Ovary (tissue), 9 donors: ENCODE measurements around the gene CAVIN1. TPM values are rescaled to one million over a fixed set of nuclear protein-coding genes. Genes with fewer than 3 reads are reported as not detected.

Experiments
- DNase-seq, 5 donors: peaks; one replicate each; pipeline ENCODE4 v3.0.0-alpha.2; 2019 to 2020
- H3K27ac ChIP-seq, 2 donors: fragments of 200-600 bp; one replicate each; pipeline versions ENCODE4 v1.5.1 to v1.8.0; 2019 to 2022
- H3K27me3 ChIP-seq: fragments of 200-600 bp; one replicate; pipeline ENCODE4 v1.8.0; 2022
- H3K36me3 ChIP-seq: fragments of 200-600 bp; sonication (generic); one replicate; pipeline ENCODE4 v1.5.1; 2019
- H3K4me1 ChIP-seq: one replicate; pipeline ENCODE4 v1.8.1; 2013; ENCODE audit warnings: mild to moderate bottlenecking, moderate library complexity; ENCODE audit not compliant: insufficient read depth
- H3K4me3 ChIP-seq: fragments of 200-600 bp; sonication (generic); one replicate; pipeline ENCODE4 v1.5.1; 2017
- H3K9me3 ChIP-seq, 2 donors: fragments of 200-600 bp in 1 of 2; sonication (generic) in 1 of 2; one replicate each; pipeline versions ENCODE4 v1.5.1 to v1.8.1; 2013 to 2019; ENCODE audit warnings: mild to moderate bottlenecking in 1 of 2, moderate library complexity in 1 of 2
- EP300 ChIP-seq: sonication (generic); formaldehyde crosslinking; IDR thresholded peaks from one replicate; pipeline ENCODE4 v1.6.1; 2017; ENCODE audit warnings: antibody characterized with exemption
- POLR2A ChIP-seq: fragments of 450-650 bp; IDR thresholded peaks from one replicate; pipeline ENCODE4 v1.6.1; 2017; ENCODE audit warnings: antibody characterized with exemption, mild to moderate bottlenecking, moderate library complexity
- WGBS, 3 donors: extraction: QIAGEN DNeasy Blood & Tissue Kit in 1 of 3; methylation state at CpG; one replicate each; pipeline versions ENCODE4 v1.1.5 to v1.1.7; 2013 to 2017; 5-methylcytosine and 5-hydroxymethylcytosine counted together
- intact Hi-C, 4 donors: fragments of 100-400 bp; cut with DNase I; formaldehyde crosslinking; loops; one replicate each; pipeline versions ENCODE4 v1.11.0 to v1.15.1; 2022 to 2023
- polyA plus RNA-seq, 2 donors: library from polyadenylated mRNA; stranded (reverse); fragments of 200-250 nt in 1 of 2; fragments of 350-450 nt in 1 of 2; fragmentation: Illumina TruSeq in 1 of 2; extraction: RNeasy Lipid Tissue Mini Kit (QIAGEN cat#74804) in 1 of 2; gene quantifications; one replicate each; pipeline ENCODE4 v1.2.3, GENCODE V29; 2013 to 2014
- total RNA-seq, 7 donors: library from RNA; depleted of rRNA in 2 of 7; stranded (reverse); fragments of >200 nt in 2 of 7; fragmentation: NEBNext Ultra II Directional in 3 of 7; extraction: Animal tissue kit (Norgen Biotek cat#: 25700) in 3 of 7; gene quantifications; one replicate each; pipeline versions ENCODE4 v1.1.0 to v1.2.4, GENCODE V29; 2016 to 2023
- TF ChIP-seq, protein P1 (sequence below), 3 donors: fragments of 450-650 bp in 2 of 3; fragments of 200-600 bp in 1 of 3; IDR thresholded peaks; one replicate each; pipeline versions ENCODE4 v1.5.1 to v1.8.0; 2016 to 2022; ENCODE audit warnings: antibody characterized with exemption in 3 of 3, mild to moderate bottlenecking in 1 of 3
- donor health status: DM: no; HTN: no; CAD: no; lungs with moderate emphysema.
- donor health status: DM: no; HTN: no; CAD: no.
- donor health status: Bipolar disorder and iron deficiency.
- donor health status: DM: yes; HTN: yes; CAD: no.
- donor health status: DM: no; HTN: no; CAD: no.
- donor health status: DM: yes; HTN: yes; CAD: no.

Gene CAVIN1
- total and polyA plus RNA-seq, 9 donors, result 122 to 407 (median 254) TPM

DNA sequence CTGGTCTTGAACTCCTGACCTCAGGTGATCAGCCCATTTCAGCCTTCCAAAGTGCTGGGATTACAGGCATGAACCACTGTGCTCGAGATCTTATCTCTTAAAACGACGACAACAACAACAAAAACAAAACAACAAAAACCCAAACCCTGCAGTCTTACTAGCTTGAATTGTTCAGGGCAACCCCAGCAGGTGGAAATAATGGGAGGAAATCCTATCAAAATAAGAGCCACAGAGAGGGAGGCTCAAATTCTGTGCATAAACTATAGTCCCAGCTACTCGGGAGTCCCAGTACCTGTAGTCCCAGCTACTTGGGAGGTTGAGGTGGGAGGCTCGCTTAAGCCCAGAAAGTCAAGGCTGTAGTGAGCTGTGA is 19.1 kb upstream of the CAVIN1 start:
- Histone ChIP-seq H3K27me3 (no peaks in the 10 kb centered on the region), H3K36me3 (no peaks in the 10 kb centered on the region), H3K9me3 (no peaks in the 10 kb centered on the region), H3K4me3 (no peak overlapping the region), H3K27ac (no peak overlapping the region), H3K4me1 (no peaks in the 10 kb centered on the region)
- TF ChIP-seq POLR2A, result no peak
- no peak for TF ChIP-seq EP300
- TF ChIP-seq, protein P1, sequence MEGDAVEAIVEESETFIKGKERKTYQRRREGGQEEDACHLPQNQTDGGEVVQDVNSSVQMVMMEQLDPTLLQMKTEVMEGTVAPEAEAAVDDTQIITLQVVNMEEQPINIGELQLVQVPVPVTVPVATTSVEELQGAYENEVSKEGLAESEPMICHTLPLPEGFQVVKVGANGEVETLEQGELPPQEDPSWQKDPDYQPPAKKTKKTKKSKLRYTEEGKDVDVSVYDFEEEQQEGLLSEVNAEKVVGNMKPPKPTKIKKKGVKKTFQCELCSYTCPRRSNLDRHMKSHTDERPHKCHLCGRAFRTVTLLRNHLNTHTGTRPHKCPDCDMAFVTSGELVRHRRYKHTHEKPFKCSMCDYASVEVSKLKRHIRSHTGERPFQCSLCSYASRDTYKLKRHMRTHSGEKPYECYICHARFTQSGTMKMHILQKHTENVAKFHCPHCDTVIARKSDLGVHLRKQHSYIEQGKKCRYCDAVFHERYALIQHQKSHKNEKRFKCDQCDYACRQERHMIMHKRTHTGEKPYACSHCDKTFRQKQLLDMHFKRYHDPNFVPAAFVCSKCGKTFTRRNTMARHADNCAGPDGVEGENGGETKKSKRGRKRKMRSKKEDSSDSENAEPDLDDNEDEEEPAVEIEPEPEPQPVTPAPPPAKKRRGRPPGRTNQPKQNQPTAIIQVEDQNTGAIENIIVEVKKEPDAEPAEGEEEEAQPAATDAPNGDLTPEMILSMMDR (IDR thresholded peaks at IDR 0.05), result no peak
- no peak for DNase-seq
- intact Hi-C loops, result no loop called here
- 19 to 34% (median 25%) methylated on average over 5 of the region's 5 CpGs for WGBS, 3 donors

DNA sequence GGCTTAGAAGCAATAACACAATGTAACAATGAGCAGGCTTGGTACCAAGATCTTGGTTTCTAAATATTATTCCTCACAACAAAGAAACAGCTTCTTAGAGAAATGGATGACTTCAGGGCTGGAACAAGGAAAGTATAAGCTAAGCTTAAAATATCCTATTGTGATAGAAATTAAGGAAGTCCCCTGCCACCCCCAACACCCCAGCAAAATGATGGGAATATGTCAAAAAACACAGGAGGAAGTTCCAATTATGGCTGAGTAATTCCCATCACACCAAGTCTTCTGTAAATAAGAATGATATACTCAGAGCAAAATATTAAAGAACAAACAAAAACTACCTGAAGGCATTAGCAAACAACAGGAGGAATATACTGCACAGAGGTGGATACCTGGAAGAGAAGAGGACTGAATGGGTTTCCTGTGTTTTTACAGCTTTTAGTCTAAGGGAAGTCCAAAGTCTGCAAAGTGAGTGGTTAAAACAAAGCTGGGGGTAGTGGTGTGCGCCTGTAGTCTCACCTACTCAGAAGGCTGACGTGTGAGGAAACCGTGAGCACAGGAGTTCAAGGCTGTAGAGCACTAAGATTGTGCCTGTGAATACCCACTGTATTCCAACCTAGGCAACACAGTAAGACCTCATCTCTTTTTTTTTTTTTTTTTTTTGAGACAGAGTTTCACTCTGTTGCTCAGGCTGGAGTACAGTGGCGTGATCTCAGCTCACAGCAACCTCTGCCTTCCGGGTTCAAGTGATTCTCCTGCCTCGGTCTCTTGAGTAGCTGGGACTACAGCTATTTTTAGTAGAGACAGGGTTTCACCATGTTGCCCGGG is 18.5 kb upstream of the CAVIN1 start:
- no peaks in the 10 kb centered on the region for H3K9me3 ChIP-seq
- no peak overlapping the region for H3K4me3 ChIP-seq
- no peaks in the 10 kb centered on the region for H3K27me3 ChIP-seq
- TF ChIP-seq EP300 (no peak), POLR2A (no peak)
- TF ChIP-seq, protein P1 (IDR thresholded peaks at IDR 0.05), result no peak
- no peaks in the 10 kb centered on the region for H3K36me3 ChIP-seq
- no peak overlapping the region for H3K27ac ChIP-seq
- intact Hi-C loops, result no loop called here
- WGBS, 3 donors, result 47 to 59% (median 56%) methylated on average over 7 of the region's 7 CpGs
- no peaks in the 10 kb centered on the region for H3K4me1 ChIP-seq
- DNase-seq, result no peak

DNA sequence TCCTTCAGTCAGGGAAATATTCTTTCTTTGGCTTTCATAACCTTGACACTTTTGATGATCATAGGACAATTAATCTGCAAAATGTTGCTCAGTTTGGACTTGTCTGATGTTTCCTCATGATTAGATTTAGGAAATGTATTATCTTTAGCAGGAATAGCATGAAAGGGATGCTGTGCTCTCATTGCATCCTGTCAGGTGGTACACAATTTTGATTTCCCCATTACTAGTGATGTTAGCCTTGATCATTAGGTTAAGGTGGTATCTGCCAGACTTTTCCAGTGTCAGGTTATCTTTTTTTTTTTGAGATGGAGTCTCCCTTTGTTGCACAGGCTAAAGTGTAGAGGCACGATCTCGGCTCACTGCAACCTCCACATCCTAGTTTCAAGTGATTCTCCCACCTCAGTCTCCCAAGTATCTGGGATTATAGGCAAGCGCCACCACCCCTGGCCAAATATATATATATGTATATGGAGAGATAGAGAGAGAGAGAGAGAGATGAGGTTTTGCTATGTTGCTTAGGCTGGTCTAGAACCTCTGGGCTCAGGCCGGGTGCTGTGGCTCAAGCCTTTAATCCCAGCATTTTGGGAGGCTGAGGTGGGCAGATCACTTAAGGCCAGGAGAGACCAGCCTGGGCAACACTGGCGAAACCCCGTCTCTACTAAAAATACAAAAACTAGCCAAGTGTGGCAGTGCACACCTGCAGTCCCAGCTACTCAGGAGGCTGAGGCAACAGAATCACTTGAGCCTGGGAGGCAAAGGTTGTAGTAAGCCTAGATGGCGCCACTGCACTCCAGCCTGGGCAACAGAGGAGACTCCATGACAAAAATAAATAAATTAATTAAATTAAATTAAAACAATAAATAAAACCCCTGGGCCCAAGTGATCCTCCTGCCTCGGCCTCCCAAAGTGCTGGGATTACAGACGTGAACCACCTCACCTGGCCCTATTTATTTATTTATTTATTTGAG is 15.8 kb upstream of the CAVIN1 start:
- no peak for DNase-seq
- no peaks in the 10 kb centered on the region for H3K27me3 ChIP-seq
- H3K9me3 ChIP-seq, result no peaks in the 10 kb centered on the region
- no peak overlapping the region for H3K27ac ChIP-seq
- TF ChIP-seq POLR2A (no peak), EP300 (no peak)
- TF ChIP-seq, protein P1 (IDR thresholded peaks at IDR 0.05), result no peak
- WGBS, 3 donors, result 91 to 95% (median 93%) methylated on average over 9 of the region's 9 CpGs
- intact Hi-C loops, result no loop called here
- H3K4me3 ChIP-seq, result no peak overlapping the region
- H3K4me1 ChIP-seq, result no peaks in the 10 kb centered on the region
- no peaks in the 10 kb centered on the region for H3K36me3 ChIP-seq

DNA sequence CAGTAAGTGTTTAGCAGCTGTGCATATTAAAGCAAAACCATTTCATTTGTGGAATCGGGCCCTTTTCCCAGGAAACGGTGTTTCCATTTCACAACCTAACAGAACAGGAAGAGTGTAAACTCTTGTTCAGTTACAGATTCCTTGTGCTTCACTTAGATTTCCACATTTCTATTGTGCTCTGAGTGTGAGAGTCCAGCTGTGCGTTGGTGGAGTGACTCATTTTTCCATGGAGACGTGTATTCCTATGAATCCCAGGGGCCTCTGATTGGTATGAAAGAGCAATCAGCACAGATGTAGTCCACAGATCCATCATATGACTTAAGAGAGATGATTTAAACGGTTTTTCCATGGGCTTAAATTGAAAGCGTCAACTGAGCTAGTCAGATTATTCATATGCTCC is 13.3 kb upstream of the CAVIN1 start:
- DNase-seq, result peak in 1 of 5 donors; percentile 48
- peaks cover 2% of the 10 kb centered on the region for H3K4me1 ChIP-seq
- WGBS, 3 donors, result 24 to 34% (median 26%) methylated on average over 6 of the region's 6 CpGs
- H3K27me3 ChIP-seq, result no peaks in the 10 kb centered on the region
- H3K36me3 ChIP-seq, result no peaks in the 10 kb centered on the region
- H3K4me3 ChIP-seq, result no peak overlapping the region
- TF ChIP-seq, protein P1 (IDR thresholded peaks at IDR 0.05), result no peak
- TF ChIP-seq POLR2A, result no peak
- TF ChIP-seq EP300, result no peak
- H3K27ac ChIP-seq, result no peak overlapping the region
- intact Hi-C loops, result no loop called here
- H3K9me3 ChIP-seq, result no peaks in the 10 kb centered on the region
